MM.1S (cell line): ENCODE measurements around the gene ACTL6B.

Experiments
- CTCF ChIP-seq: fragments of 300-600 bp; sonication (generic); IDR thresholded peaks from 2 replicates; pipeline ENCODE4 v1.5.1; 2016; ENCODE audit warnings: antibody characterized with exemption, low read length, mixed read lengths
- EZH2 ChIP-seq: fragments of 300-600 bp; sonication (generic); optimal IDR thresholded peaks from 2 replicates; pipeline ENCODE3; 2017; ENCODE audit warnings: low read depth, mild to moderate bottlenecking, antibody characterized with exemption, low read length, mixed read lengths

DNA sequence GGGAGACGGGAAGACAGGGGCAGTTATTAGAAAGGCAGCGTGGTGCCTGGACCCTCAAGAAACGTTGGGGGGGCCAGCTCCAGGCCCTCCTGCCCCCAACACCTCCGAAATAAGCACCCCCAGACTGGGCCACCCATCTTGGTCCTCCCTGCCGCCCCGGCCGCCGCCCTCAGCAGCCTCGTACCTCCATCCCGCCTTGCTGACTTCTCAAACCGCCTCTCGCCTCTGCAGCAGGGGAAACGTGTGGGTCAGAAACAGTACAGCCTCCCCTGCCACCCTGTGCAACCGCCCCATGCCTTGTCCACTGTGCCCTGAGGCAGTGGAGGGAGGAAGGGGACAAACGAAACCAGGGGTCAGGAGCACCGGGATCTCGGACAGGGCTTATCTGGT, 30.6 kb upstream of the ACTL6B start:
- TF ChIP-seq EZH2 (no peak), CTCF (no peak)
